ENCODE measurements around the gene SVIL.
"Not testable (repeated sequence)": the region's sequence is repeated elsewhere in the genome, so short reads cannot be mapped to it uniquely, and the experiment has no call there.

The SVIL gene

GRCh38 chr10:29479081-29479925, 155.5 kb downstream of the SVIL start:
- DNase-seq: peak in 1 of 4 experiments; percentile 3

DNA sequence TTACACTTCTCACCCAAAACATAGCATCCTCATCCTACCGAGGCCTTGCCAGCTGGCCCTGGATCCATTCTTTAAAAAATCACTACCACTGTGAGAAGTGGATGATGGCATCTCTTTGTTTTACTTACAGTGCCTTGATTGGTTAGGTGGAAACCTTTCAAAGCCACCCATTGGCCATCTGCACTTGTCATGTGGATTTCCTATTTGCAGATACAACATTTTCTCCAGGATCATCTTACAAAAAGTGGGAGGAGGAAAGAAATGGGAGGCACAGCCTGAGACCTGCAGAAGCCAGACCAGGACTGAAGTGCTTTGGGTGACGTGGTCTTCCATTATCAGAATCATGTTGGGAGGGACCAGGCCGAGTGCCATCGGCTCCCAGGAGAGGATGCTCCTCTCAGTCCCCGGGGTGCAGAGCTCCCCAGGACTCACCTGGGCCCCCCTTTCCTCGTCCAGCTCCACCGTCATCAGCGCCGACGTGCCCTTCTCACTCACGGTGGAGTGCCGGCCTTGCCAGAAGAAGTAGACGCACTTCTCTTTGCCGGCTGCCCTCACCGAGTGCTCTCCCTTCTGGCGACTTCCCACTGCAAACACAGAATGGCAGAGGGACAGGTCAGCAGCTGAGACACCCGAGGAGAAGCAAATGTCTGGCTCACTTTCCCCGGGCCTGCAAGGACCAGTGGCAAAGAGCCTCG, 161.2 kb downstream of the SVIL start:
- no peak for DNase-seq

DNA sequence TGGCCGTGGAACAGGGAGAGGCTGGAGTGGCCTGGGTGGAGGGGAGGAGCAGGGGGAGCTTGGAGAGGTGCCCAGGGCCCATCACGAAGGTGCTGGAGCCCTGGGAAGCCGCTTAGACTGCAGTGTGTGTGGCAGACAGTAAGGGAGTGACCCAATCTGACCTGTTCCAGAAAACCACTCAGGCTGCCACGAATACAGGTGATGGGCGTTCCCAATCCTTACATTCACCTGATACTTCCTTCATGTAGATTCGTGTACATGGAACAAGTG, 161.7 kb downstream of the SVIL start:
- DNase-seq: no peak

DNA sequence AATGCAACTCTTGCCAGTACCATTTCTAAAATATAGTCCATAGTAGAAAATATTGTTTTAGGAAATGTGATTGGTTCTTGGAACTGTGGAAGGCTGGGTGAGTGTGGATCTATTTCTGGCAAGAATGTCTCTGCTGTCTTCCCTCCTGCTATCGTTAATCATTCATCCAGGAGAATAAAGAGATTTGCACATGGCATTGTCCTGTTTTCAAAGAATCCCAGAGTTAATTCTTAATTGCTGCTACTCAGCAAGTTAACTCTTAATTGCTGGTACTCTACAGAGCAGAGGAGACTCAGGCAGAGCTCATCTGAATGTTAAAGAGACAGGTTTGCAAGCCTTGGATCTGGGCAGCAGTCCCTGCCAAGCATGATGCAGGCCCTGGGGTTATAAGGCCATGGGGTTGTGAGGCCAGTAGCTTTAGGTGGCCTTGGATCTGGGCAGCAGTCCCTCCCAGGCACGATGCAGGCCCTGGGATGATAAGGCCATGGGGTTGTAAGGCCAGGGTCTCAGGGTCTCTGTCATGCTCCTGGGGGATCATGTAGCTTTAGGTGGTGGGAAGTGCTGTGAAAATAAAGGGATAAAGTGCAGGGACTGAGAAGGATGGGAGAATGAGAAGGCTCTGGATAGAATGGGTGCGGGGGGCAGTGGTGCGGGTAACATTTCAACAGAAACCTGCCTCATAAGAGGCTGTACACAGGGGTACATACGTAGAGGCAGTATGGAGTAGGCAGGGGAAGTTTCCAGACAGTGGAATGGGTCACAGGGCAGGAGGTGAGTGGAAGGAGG, 162.3 kb downstream of the SVIL start:
- no peak for DNase-seq

DNA sequence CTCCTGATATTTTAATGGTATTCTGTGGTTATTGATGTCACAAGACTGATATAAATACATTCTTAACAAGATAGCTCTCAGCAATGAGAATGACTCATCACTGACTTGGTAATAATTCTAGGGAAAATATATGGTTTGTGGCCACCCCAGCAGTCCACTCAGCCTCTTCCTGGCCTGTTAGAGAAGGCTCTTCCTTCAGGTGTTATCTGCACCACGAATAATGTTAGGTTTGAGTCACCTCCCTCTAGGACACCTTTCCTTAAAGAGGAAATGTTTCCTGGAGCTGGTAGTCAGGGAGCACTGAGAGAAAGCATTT, 163.3 kb downstream of the SVIL start:
- DNase-seq: no peak

DNA sequence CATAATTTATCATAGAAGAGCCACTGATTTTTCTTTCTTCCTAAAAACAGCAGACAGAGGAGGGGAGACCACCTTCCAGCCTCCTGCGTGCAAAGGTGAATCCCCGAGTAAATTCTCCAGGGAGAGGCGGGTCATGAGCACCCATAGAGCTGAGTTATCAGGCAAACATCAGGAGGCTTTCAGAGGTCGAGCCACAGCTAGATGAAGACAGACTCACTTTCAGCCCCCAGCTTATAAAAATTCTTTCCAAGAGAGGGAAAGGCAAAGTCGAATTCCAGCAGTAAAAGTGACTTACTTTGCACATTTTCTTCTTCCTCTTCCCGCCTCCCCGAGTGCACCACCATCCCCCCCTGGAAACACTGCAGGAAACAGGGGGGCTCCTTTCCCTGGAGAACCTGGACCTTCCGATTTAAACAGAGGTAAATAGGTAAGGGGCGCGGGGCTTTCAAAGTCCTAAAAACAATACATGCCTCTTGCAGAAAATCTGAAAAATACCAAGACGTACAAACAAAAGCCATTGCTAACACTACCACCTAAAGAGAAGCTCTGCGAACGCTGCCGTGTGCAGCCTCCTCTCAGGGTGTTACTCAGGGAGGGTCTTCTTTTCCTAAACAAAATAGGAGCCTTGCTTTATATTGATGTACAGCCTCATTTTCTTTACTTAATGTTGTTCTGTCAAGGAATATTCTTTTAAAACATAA, 163.8 kb downstream of the SVIL start:
- DNase-seq: no peak

DNA sequence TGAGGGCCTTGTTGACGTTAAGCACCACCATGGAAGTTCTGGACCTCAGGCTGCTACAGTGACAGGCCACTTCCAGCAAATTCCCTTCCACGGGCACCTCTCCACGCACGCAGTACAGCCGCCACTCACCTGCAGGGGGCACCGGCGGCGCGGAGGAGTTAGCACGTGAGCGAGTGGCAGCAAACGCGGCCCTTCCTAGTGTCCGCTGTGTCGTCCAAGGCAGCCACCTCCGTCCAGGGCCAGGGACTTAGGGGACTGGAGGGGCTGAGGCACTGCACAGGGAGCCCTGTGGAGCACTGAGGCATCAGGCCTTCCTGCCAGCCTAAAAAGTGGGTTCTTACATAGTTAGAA, 164.4 kb downstream of the SVIL start:
- no peak for DNase-seq

GRCh38 chr10:29469481-29470354, 165.1 kb downstream of the SVIL start:
- DNase-seq: no peak

GRCh38 chr10:29465384-29465783, 169.4 kb downstream of the SVIL start:
- no peak for DNase-seq

- DNase-seq: not testable (repeated sequence)
These were observed 170.1 kb downstream of the SVIL start for GRCh38 chr10:29464671-29465171.

DNA sequence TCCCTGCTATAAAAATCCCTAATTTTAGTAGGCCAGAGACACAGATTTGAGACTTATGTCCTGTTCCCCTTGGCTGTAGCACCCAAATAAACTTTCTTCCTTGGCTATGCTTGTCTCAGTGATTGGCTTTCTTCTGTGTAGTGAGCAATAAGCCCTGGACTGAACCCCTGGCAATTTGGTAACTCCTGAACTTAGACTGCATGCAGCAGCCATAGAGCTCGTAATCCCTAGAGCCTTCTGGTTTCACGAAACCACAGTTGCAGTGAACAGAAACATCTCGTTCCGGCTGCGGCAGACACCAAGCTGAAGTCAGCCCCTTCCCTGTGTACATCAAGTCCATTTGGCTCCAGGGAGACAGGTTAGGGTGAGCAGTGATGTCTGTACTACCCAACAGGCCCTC, 173.7 kb downstream of the SVIL start:
- no peak for DNase-seq

- DNase-seq: not testable (repeated sequence)
These were observed 176.6 kb downstream of the SVIL start for GRCh38 chr10:29458190-29458589.

GRCh38 chr10:29455095-29455494, 179.7 kb downstream of the SVIL start:
- no peak for DNase-seq

DNA sequence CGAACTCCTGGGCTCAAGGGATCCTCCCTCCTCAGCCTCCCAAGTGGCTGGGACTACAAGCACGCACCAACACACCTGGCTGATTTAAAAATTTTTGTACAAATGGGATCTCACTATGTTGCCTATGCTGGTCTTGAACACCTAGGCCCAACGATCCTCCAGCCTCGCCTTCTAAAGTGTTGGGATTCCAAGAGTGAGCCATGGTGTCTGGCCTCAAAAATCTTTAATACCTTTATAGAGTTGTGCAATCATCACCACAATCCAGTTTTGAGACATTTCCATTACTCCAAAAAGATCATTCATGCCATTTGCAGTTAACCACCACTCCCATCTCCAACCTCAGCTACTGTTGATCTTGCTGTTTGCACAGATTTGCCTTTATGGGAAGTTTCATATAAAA, 180.5 kb downstream of the SVIL start:
- no peak for DNase-seq

DNA sequence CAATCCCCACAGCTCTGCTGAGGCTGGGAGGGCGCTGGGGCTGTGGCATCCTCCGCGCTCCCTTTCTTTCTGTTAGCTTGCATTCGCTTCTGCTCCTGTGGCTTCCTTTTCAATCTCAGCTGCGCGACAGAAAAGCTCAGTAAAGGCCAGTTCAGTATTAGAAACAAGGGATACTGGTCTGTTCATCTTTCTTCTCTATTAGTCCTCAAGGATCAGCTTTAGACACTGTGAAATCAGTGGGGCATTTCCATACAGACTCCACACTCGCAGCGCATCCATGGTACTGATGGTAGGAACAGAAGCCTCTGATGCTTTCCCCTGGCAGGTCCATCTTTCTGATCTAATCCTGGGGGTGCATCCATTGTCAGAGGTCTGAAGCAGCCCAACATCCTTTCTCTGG, 182.2 kb downstream of the SVIL start:
- no peak for DNase-seq

- no peak for DNase-seq
These were observed 182.8 kb downstream of the SVIL start for GRCh38 chr10:29451946-29452345.

GRCh38 chr10:29450405-29450804, 184.4 kb downstream of the SVIL start:
- DNase-seq: no peak

DNA sequence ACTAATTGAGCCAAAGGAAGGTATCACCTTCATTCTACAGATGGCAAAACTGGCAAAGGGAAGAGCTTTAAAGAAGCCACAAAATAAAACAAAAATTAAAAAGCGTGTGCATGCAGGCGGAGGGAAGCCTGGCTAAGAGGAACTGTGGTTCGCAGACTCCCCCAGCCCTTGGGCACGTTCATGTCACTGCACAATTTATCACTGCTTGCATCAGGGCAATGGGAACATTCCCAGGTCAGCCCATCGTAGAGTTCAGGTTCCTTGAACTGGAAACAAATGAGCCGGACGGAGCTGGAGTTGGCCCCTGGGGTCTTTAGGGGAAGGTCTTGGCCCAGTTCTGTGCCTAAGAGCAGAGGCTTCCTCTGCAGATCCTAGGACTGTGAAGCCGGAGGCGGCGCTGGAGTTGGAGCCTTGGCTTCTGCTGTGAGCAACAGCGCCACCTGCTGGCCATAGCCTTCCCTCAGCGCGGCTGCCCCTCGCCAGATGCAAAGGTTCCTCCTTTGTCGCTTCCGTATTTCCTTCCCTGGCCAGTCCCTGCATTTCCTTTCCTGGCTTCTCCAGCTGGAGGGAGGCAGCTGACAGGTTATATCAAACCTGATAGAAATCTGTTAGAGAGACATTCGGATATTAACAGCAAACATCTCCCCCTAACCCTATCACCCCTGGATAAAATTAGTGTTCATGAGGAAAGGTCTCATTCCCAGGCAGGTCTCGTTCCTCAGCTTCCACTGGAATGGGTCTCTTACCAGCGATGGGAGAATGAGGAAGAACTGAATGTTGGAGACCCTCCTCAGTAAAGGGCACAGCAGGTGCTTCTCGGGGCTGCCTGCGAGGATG, 185.8 kb downstream of the SVIL start:
- peak; percentile 48 to 69 (median 65) for DNase-seq

- no peak for DNase-seq
These were observed 186.6 kb downstream of the SVIL start for GRCh38 chr10:29448125-29448524.

- DNase-seq: no peak
These were observed 188.4 kb downstream of the SVIL start for GRCh38 chr10:29446327-29446726.
